ENCODE measurements around the gene SMG5. TPM values are rescaled to one million over a fixed set of nuclear protein-coding genes. Genes with fewer than 3 reads are reported as not detected.

SMG5 gene
- total RNA-seq, 1 experiment from 2014 or later = 103 TPM

- Mint-ChIP-seq H3K9me3 (no peaks in the 10 kb centered on the region), H3K4me3 (no peak overlapping the region), H3K4me1 (no peaks in the 10 kb centered on the region), H3K36me3 (ENCODE audit: insufficient read depth in 1 of 3, low read depth in 3 of 3) (peaks cover 53 to 85% (median 74%) of the 10 kb centered on the region in 3 experiments), H3K27me3 (ENCODE audit: low read depth) (no peaks in the 10 kb centered on the region), H3K27ac (no peak overlapping the region)
- Histone ChIP-seq H3K4me2 (ENCODE audit: insufficient read depth, insufficient read length, low read length) (no peak overlapping the region), H2AFZ (ENCODE audit: low read length) (no peak overlapping the region), H3K18ac (ENCODE audit: insufficient read length, low read depth, low read length) (no peak overlapping the region), H2BK12ac (ENCODE audit: insufficient read length, low read depth, low read length) (no peak overlapping the region), H2BK120ac (ENCODE audit: low read depth, low read length, poor library complexity, severe bottlenecking) (no peak overlapping the region), H2AK5ac (ENCODE audit: insufficient read length, low read length) (no peak overlapping the region), H4K5ac (ENCODE audit: insufficient read length, low read depth, low read length) (no peak overlapping the region), H2BK5ac (ENCODE audit: insufficient read length, low read length) (no peak overlapping the region), H2BK20ac (ENCODE audit: low read depth, low read length, poor library complexity, severe bottlenecking) (no peak overlapping the region), H3K23me2 (ENCODE audit: insufficient read length, low read depth, low read length, poor library complexity, severe bottlenecking) (no peaks in the 10 kb centered on the region), H3K4me1 (ENCODE audit: insufficient read depth, low read length) (no peaks in the 10 kb centered on the region), H3K4ac (ENCODE audit: low read depth, low read length) (no peak overlapping the region), H4K20me1 (ENCODE audit: control insufficient read depth, insufficient read depth, insufficient read length) (no peaks in the 10 kb centered on the region), H3K79me2 (ENCODE audit: insufficient read depth, low read length) (no peaks in the 10 kb centered on the region), H3K23ac (ENCODE audit: insufficient read length, low read depth, low read length) (no peak overlapping the region), H3K27me3 (ENCODE audit: insufficient read depth, low read length) (no peaks in the 10 kb centered on the region), H3K14ac (ENCODE audit: insufficient read depth, low read length) (no peak overlapping the region), H3K9me3 (ENCODE audit: control insufficient read depth, low read depth, low read length) (no peaks in the 10 kb centered on the region), H3K56ac (ENCODE audit: insufficient read length, low read depth, low read length) (no peak overlapping the region), H2BK15ac (ENCODE audit: low read depth, low read length) (no peak overlapping the region), H3K27ac (ENCODE audit: insufficient read length, low read depth, low read length) (no peak overlapping the region), H3K79me1 (ENCODE audit: insufficient read depth, low read depth, low read length, poor library complexity, severe bottlenecking) (no peaks in the 10 kb centered on the region), H3K9ac (ENCODE audit: extremely low read depth, insufficient read length, low read length) (no peak overlapping the region), H4K8ac (replicated peaks; ENCODE audit: insufficient read length, low read depth, low read length) (no peak overlapping the region), H4K91ac (ENCODE audit: insufficient read length, low read depth, low read length) (no peak overlapping the region), H3T11ph (ENCODE audit: low read length) (no peak overlapping the region)
- no CpG with 5 or more reads among the region's 8 CpGs for WGBS (ENCODE audit: extremely low coverage, insufficient read length, low lambda C conversion rate)
- no peak for DNase-seq
- no peak for TF ChIP-seq CTCF (conservative IDR thresholded peaks at IDR 0.05)
These were observed 23.8 kb downstream of the SMG5 start for GRCh38 chr1:156258859-156259258.
